ENCODE results near the gene CPED1. TPM values are rescaled to one million over a fixed set of nuclear protein-coding genes. Genes with fewer than 3 reads are reported as not detected.

CPED1 gene
- total RNA-seq, 4 donors from 2014 or later: 15.0 to 32.1 (median 21.8) TPM

GRCh38 chr7:121202834-121203233, 214.3 kb downstream of the CPED1 start:
- no peaks in the 10 kb centered on the region for H3K27me3 ChIP-seq
- no peak overlapping the region for H3K4me3 ChIP-seq
- no peak overlapping the region for H3K27ac ChIP-seq
- H3K9me3 ChIP-seq: no peaks in the 10 kb centered on the region
- WGBS, 2 donors: 95 to 96% methylated on average over 2 of the region's 2 CpGs
- no peak for DNase-seq (ENCODE audit: low spot score in 2 of 2)
- no peaks in the 10 kb centered on the region for H3K4me1 ChIP-seq
- H3K36me3 ChIP-seq: peaks cover 0 to 8% (median 0%) of the 10 kb centered on the region in 3 donors
- TF ChIP-seq EP300 (IDR thresholded peaks at IDR 0.05) (no peak), POLR2A (IDR thresholded peaks at IDR 0.05) (no peak), CTCF (IDR thresholded peaks at IDR 0.05) (no peak)

GRCh38 chr7:121204537-121204936, 216.0 kb downstream of the CPED1 start:
- TF ChIP-seq CTCF (IDR thresholded peaks at IDR 0.05) (no peak), POLR2A (IDR thresholded peaks at IDR 0.05) (no peak), EP300 (IDR thresholded peaks at IDR 0.05) (no peak)
- Histone ChIP-seq H3K4me1 (no peaks in the 10 kb centered on the region), H3K36me3 (peaks cover 0 to 8% (median 0%) of the 10 kb centered on the region in 3 donors), H3K27ac (no peak overlapping the region), H3K27me3 (no peaks in the 10 kb centered on the region), H3K4me3 (no peak overlapping the region), H3K9me3 (no peaks in the 10 kb centered on the region)
- WGBS, 2 donors: 22 to 27% methylated on average over 1 of the region's 1 CpG
- no peak for DNase-seq (ENCODE audit: low spot score in 2 of 2)

- Histone ChIP-seq H3K27me3 (no peaks in the 10 kb centered on the region), H3K9me3 (no peaks in the 10 kb centered on the region), H3K4me3 (no peak overlapping the region), H3K4me1 (no peaks in the 10 kb centered on the region), H3K36me3 (peaks cover 0 to 8% (median 0%) of the 10 kb centered on the region in 3 donors), H3K27ac (no peak overlapping the region)
- TF ChIP-seq POLR2A (IDR thresholded peaks at IDR 0.05) (no peak), EP300 (IDR thresholded peaks at IDR 0.05) (no peak), CTCF (IDR thresholded peaks at IDR 0.05) (no peak)
- DNase-seq (ENCODE audit: low spot score in 2 of 2): no peak
Measured at GRCh38 chr7:121205777-121206176, 217.3 kb downstream of the CPED1 start.

GRCh38 chr7:121211253-121211652, 222.7 kb downstream of the CPED1 start:
- Histone ChIP-seq H3K36me3 (no peaks in the 10 kb centered on the region), H3K27ac (no peak overlapping the region), H3K4me3 (no peak overlapping the region), H3K27me3 (no peaks in the 10 kb centered on the region), H3K4me1 (no peaks in the 10 kb centered on the region), H3K9me3 (no peaks in the 10 kb centered on the region)
- WGBS, 2 donors: 66 to 74% methylated on average over 3 of the region's 3 CpGs
- TF ChIP-seq POLR2A (IDR thresholded peaks at IDR 0.05): no peak
- no peak for TF ChIP-seq CTCF (IDR thresholded peaks at IDR 0.05)
- no peak for DNase-seq (ENCODE audit: low spot score in 2 of 2)

- H3K27me3 ChIP-seq: no peaks in the 10 kb centered on the region
- WGBS, 2 donors: 62 to 72% methylated on average over 2 of the region's 2 CpGs
- DNase-seq (ENCODE audit: low spot score in 2 of 2): no peak
- TF ChIP-seq EP300 (IDR thresholded peaks at IDR 0.05): no peak
- no peak for TF ChIP-seq POLR2A (IDR thresholded peaks at IDR 0.05)
- TF ChIP-seq CTCF (IDR thresholded peaks at IDR 0.05): no peak
- no peak overlapping the region for H3K27ac ChIP-seq
- H3K36me3 ChIP-seq: no peaks in the 10 kb centered on the region
- H3K4me3 ChIP-seq: no peak overlapping the region
- no peaks in the 10 kb centered on the region for H3K9me3 ChIP-seq
- H3K4me1 ChIP-seq: no peaks in the 10 kb centered on the region
Measured at GRCh38 chr7:121212036-121212435, 223.5 kb downstream of the CPED1 start.

All from tibial nerve (tissue), 4 donors.